Neural cell (in vitro differentiated cells): Measurements from ENCODE around the gene APBB1IP. TPM values are rescaled to one million over a fixed set of nuclear protein-coding genes. Genes with fewer than 3 reads are reported as not detected.

Experiments
- H2AFZ ChIP-seq: fragments of 200-600, 300-800 bp; sonication (generic), shearing (Covaris generic); 2 replicates; pipeline ENCODE4 v1.6.0; 2014; ENCODE audit warnings: low read depth, mild to moderate bottlenecking, antibody characterized with exemption, low read length, moderate library complexity
- H3F3A ChIP-seq: fragments of 200-600 bp; shearing (Covaris generic); 2 replicates; pipeline ENCODE4 v1.6.1; 2016; ENCODE audit warnings: mild to moderate bottlenecking, moderate library complexity, mixed read lengths, antibody characterized with exemption, low read length; ENCODE audit not compliant: insufficient read depth, poor library complexity, severe bottlenecking
- H3K27ac ChIP-seq: fragments of 200-600, 300-800 bp; sonication (generic), shearing (Covaris generic); 2 replicates; pipeline ENCODE4 v1.5.1; 2014; ENCODE audit warnings: mild to moderate bottlenecking, low read length, moderate library complexity
- H3K27me3 ChIP-seq: fragments of 300-800, 200-600 bp; sonication (generic), shearing (Covaris generic); 2 replicates; pipeline ENCODE4 v1.6.0; 2014; ENCODE audit warnings: mild to moderate bottlenecking, low read depth, low read length, moderate library complexity; ENCODE audit not compliant: insufficient read depth
- H3K36me3 ChIP-seq: fragments of 300-800, 200-600 bp; sonication (generic), shearing (Covaris generic); 2 replicates; pipeline ENCODE4 v1.5.1; 2014; ENCODE audit warnings: mild to moderate bottlenecking, antibody characterized with exemption, low read length, moderate library complexity; ENCODE audit not compliant: insufficient read depth
- H3K4me2 ChIP-seq: fragments of 300-800, 200-600 bp; sonication (generic), shearing (Covaris generic); 2 replicates; pipeline ENCODE4 v1.6.0; 2014; ENCODE audit warnings: mild to moderate bottlenecking, low read length
- H3K4me3 ChIP-seq: fragments of 300-800, 200-600 bp; sonication (generic), shearing (Covaris generic); 2 replicates; pipeline ENCODE4 v1.5.1; 2014; ENCODE audit warnings: mild to moderate bottlenecking, low read length, moderate library complexity
- H3K79me2 ChIP-seq: fragments of 200-600 bp; shearing (Covaris generic); replicated peaks from 2 replicates; pipeline ENCODE4 v1.6.0; 2014; ENCODE audit warnings: mild to moderate bottlenecking, low read length, moderate library complexity; ENCODE audit not compliant: insufficient read depth
- H3K9ac ChIP-seq: fragments of 300-800, 200-600 bp; sonication (generic), shearing (Covaris generic); 2 replicates; pipeline ENCODE4 v1.6.1; 2016; ENCODE audit warnings: mild to moderate bottlenecking, low read length, mixed read lengths
- H3K9me2 ChIP-seq: fragments of 200-600 bp; shearing (Covaris generic); 2 replicates; pipeline ENCODE4 v1.6.1; 2016; ENCODE audit warnings: mild to moderate bottlenecking, low read length, mixed read lengths; ENCODE audit not compliant: insufficient read depth
- H3K9me3 ChIP-seq: fragments of 200-600, 300-800 bp; sonication (generic), shearing (Covaris generic); 2 replicates; pipeline ENCODE4 v1.6.1; 2016; ENCODE audit warnings: mild to moderate bottlenecking, mixed run types, low read length, moderate library complexity, mixed read lengths
- H4K20me1 ChIP-seq: fragments of 200-600 bp; shearing (Covaris generic); 2 replicates; pipeline ENCODE4 v1.6.1; 2016; ENCODE audit warnings: mild to moderate bottlenecking, mixed run types; ENCODE audit not compliant: insufficient read depth
- CTCF ChIP-seq: fragments of 450-650 bp; IDR thresholded peaks from 2 replicates; pipeline ENCODE4 v1.5.1; 2014; ENCODE audit warnings: antibody characterized with exemption, mild to moderate bottlenecking, moderate library complexity; ENCODE audit not compliant: poor library complexity, severe bottlenecking
- EP300 ChIP-seq: fragments of 450-650 bp; conservative IDR thresholded peaks from 2 replicates; pipeline ENCODE4 v1.6.1; 2014; ENCODE audit warnings: antibody characterized with exemption, mild to moderate bottlenecking, moderate library complexity; ENCODE audit not compliant: poor library complexity, severe bottlenecking
- EZH2 ChIP-seq: fragments of 200-600, 300-800 bp; shearing (Covaris generic), sonication (generic); IDR thresholded peaks from 2 replicates; pipeline ENCODE4 v1.6.1; 2014; ENCODE audit warnings: antibody characterized with exemption, low read length, borderline replicate concordance, mild to moderate bottlenecking; ENCODE audit not compliant: insufficient read depth, poor library complexity, severe bottlenecking
- MXI1 ChIP-seq: fragments of 450-650 bp; conservative IDR thresholded peaks from 2 replicates; pipeline ENCODE4 v1.6.1; 2014; ENCODE audit warnings: antibody characterized with exemption, mild to moderate bottlenecking; ENCODE audit not compliant: poor library complexity, severe bottlenecking
- POLR2AphosphoS5 ChIP-seq: IDR thresholded peaks from 2 replicates; pipeline ENCODE4 v1.6.1; 2012
- RAD21 ChIP-seq: fragments of 450-650 bp; conservative IDR thresholded peaks from 2 replicates; pipeline ENCODE4 v1.6.1; 2014; ENCODE audit warnings: antibody characterized with exemption, mild to moderate bottlenecking, moderate library complexity
- SMC3 ChIP-seq: fragments of 450-650 bp; conservative IDR thresholded peaks from 2 replicates; pipeline ENCODE4 v1.6.1; 2014; ENCODE audit warnings: antibody characterized with exemption, mild to moderate bottlenecking, moderate library complexity; ENCODE audit not compliant: poor library complexity
- TAF1 ChIP-seq: IDR thresholded peaks from 2 replicates; pipeline ENCODE4 v1.6.1; 2012; ENCODE audit warnings: low read depth
- polyA plus RNA-seq: library from polyadenylated mRNA; depleted of rRNA; stranded (reverse); fragments of >200 nt; gene quantifications from 2 replicates; pipeline ENCODE4 v1.2.3, GENCODE V29; 2014
- TF ChIP-seq, protein P1 (sequence below): IDR thresholded peaks from 2 replicates; pipeline ENCODE4 v1.6.1; 2012; ENCODE audit warnings: borderline replicate concordance

Gene APBB1IP
- polyA plus RNA-seq, 1 donor from 2014 or later = not detected

DNA sequence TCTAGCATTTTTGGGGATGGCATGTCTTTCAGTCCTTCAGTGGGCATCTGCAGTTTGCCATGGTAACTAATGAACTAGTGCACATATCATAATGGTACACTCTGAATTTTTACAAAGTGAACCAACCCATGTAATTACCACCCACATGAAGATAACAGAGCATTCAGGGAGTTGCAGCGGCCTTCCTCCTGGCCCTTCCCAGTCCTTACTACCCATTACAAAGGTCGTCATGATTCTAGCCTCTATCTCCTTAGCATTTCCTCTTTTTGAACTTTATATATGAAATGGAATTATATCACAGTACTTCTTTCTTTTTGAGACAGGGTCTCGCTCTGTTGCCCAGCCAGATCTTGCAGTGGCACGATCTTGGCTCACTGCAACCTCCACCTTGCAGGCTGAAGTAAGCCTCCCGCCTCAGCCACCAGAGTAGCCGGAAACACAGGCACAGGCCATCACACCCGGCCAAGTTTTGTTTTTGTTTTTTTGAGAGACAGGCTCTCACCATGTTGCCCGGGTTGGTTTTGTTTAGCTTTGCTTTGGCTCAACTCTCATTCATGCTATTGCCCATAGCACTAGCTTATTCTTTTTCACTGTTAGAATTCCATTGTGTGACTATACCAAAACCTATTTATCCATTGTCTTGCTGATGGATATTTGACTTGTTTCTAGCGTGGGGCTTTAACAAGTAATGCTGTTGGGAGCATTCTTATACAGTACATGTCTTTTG lies 79.2 kb downstream of the APBB1IP start:
- H3K27ac ChIP-seq = no peak overlapping the region
- H4K20me1 ChIP-seq = no peaks in the 10 kb centered on the region
- H2AFZ ChIP-seq = no peak overlapping the region
- H3K4me3 ChIP-seq = no peak overlapping the region
- H3K9ac ChIP-seq = no peak overlapping the region
- H3K9me2 ChIP-seq = no peaks in the 10 kb centered on the region
- H3K79me2 ChIP-seq = no peaks in the 10 kb centered on the region
- no peaks in the 10 kb centered on the region for H3F3A ChIP-seq
- H3K36me3 ChIP-seq = no peaks in the 10 kb centered on the region
- H3K4me2 ChIP-seq = no peak overlapping the region
- TF ChIP-seq EP300 (no peak), RAD21 (no peak), MXI1 (no peak), EZH2 (no peak), TAF1 (no peak), POLR2AphosphoS5 (no peak), SMC3 (no peak), CTCF (no peak)
- TF ChIP-seq, protein P1, sequence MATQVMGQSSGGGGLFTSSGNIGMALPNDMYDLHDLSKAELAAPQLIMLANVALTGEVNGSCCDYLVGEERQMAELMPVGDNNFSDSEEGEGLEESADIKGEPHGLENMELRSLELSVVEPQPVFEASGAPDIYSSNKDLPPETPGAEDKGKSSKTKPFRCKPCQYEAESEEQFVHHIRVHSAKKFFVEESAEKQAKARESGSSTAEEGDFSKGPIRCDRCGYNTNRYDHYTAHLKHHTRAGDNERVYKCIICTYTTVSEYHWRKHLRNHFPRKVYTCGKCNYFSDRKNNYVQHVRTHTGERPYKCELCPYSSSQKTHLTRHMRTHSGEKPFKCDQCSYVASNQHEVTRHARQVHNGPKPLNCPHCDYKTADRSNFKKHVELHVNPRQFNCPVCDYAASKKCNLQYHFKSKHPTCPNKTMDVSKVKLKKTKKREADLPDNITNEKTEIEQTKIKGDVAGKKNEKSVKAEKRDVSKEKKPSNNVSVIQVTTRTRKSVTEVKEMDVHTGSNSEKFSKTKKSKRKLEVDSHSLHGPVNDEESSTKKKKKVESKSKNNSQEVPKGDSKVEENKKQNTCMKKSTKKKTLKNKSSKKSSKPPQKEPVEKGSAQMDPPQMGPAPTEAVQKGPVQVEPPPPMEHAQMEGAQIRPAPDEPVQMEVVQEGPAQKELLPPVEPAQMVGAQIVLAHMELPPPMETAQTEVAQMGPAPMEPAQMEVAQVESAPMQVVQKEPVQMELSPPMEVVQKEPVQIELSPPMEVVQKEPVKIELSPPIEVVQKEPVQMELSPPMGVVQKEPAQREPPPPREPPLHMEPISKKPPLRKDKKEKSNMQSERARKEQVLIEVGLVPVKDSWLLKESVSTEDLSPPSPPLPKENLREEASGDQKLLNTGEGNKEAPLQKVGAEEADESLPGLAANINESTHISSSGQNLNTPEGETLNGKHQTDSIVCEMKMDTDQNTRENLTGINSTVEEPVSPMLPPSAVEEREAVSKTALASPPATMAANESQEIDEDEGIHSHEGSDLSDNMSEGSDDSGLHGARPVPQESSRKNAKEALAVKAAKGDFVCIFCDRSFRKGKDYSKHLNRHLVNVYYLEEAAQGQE = no peak
- no peaks in the 10 kb centered on the region for H3K9me3 ChIP-seq
- H3K27me3 ChIP-seq = no peaks in the 10 kb centered on the region

GRCh38 chr10:26519803-26520202 lies 81.7 kb downstream of the APBB1IP start:
- H3K9me2 ChIP-seq = no peaks in the 10 kb centered on the region
- H3F3A ChIP-seq = no peaks in the 10 kb centered on the region
- no peak overlapping the region for H3K4me2 ChIP-seq
- H3K9ac ChIP-seq = no peak overlapping the region
- no peak overlapping the region for H2AFZ ChIP-seq
- no peaks in the 10 kb centered on the region for H3K9me3 ChIP-seq
- no peaks in the 10 kb centered on the region for H3K79me2 ChIP-seq
- TF ChIP-seq POLR2AphosphoS5 = no peak
- TF ChIP-seq MXI1 = no peak
- no peak for TF ChIP-seq CTCF
- no peak for TF ChIP-seq TAF1
- TF ChIP-seq RAD21 = no peak
- TF ChIP-seq, protein P1 = no peak
- TF ChIP-seq SMC3 = no peak
- TF ChIP-seq EZH2 = no peak
- no peak for TF ChIP-seq EP300
- no peaks in the 10 kb centered on the region for H3K36me3 ChIP-seq
- no peaks in the 10 kb centered on the region for H3K27me3 ChIP-seq
- H3K27ac ChIP-seq = no peak overlapping the region
- no peaks in the 10 kb centered on the region for H4K20me1 ChIP-seq
- no peak overlapping the region for H3K4me3 ChIP-seq
